Activated CD4-positive, alpha-beta T cell treated with anti-CD3 and anti-CD28 coated beads, Interleukin-2, amount 50 U/mL, for 24 hours (primary cell): ENCODE measurements around the gene CTDP1.
"Not testable (repeated sequence)": the region's sequence is repeated elsewhere in the genome, so short reads cannot be mapped to it uniquely, and the experiment has no call there.

Experiments
- DNase-seq, 2 donors: peaks; one replicate each; pipeline ENCODE4 v3.0.0-alpha.2; 2020; ENCODE audit warnings: low read depth in 1 of 2, low spot score in 1 of 2

Gene CTDP1

GRCh38 chr18:79697976-79698375 is 18.4 kb downstream of the CTDP1 start:
- no peak for DNase-seq

GRCh38 chr18:79698668-79699335 is 19.2 kb downstream of the CTDP1 start:
- no peak for DNase-seq

GRCh38 chr18:79699653-79700052 is 20.1 kb downstream of the CTDP1 start:
- no peak for DNase-seq

- no peak for DNase-seq
Measured at GRCh38 chr18:79702906-79703305, 23.3 kb downstream of the CTDP1 start.

- DNase-seq: no peak
Measured at GRCh38 chr18:79704631-79705030, 25.0 kb downstream of the CTDP1 start.

GRCh38 chr18:79705272-79705671 is 25.7 kb downstream of the CTDP1 start:
- DNase-seq: no peak

GRCh38 chr18:79706006-79706405 is 26.4 kb downstream of the CTDP1 start:
- no peak for DNase-seq

GRCh38 chr18:79706658-79707057 is 27.1 kb downstream of the CTDP1 start:
- no peak for DNase-seq

GRCh38 chr18:79707239-79707638 is 27.6 kb downstream of the CTDP1 start:
- no peak for DNase-seq

- no peak for DNase-seq
Measured at GRCh38 chr18:79707671-79708070, 28.1 kb downstream of the CTDP1 start.

- DNase-seq: no peak
Measured at GRCh38 chr18:79708412-79708811, 28.8 kb downstream of the CTDP1 start.

GRCh38 chr18:79712206-79712857 is 32.7 kb downstream of the CTDP1 start:
- no peak for DNase-seq

GRCh38 chr18:79713341-79713740 is 33.7 kb downstream of the CTDP1 start:
- DNase-seq: no peak

- no peak for DNase-seq
Measured at GRCh38 chr18:79714531-79715240, 35.1 kb downstream of the CTDP1 start.

- DNase-seq: no peak
Measured at GRCh38 chr18:79715280-79715679, 35.7 kb downstream of the CTDP1 start.

GRCh38 chr18:79717059-79717458 is 37.5 kb downstream of the CTDP1 start:
- DNase-seq: no peak

GRCh38 chr18:79717555-79718074 is 38.0 kb downstream of the CTDP1 start:
- no peak for DNase-seq

GRCh38 chr18:79718126-79718525 is 38.5 kb downstream of the CTDP1 start:
- DNase-seq: no peak

GRCh38 chr18:79718878-79719477 is 39.4 kb downstream of the CTDP1 start:
- no peak for DNase-seq

- DNase-seq: not testable (repeated sequence)
Measured at GRCh38 chr18:79719478-79720358, 40.1 kb downstream of the CTDP1 start.

- no peak for DNase-seq
Measured at GRCh38 chr18:79720359-79720733, 40.7 kb downstream of the CTDP1 start.
